Measurements from ENCODE around the gene CENPM. TPM values are rescaled to one million over a fixed set of nuclear protein-coding genes. Genes with fewer than 3 reads are reported as not detected.

The CENPM gene
- total RNA-seq, 2 experiments from 2014 or later: 189 to 354 TPM

GRCh38 chr22:41922940-41923594, 23.9 kb downstream of the CENPM start:
- no peaks in the 10 kb centered on the region for H3K9me2 ChIP-seq (ENCODE audit: insufficient read depth, low read length)
- H4K20me1 ChIP-seq (ENCODE audit: insufficient read depth, low read length): 0 out of 2 replicates have a peak, but pooled peaks cover 4% of the 10 kb centered on the region
- intact Hi-C loops (cut with micrococcal nuclease; ENCODE audit: unreplicated experiment): loop anchor here (5.0 kb wide), 1 partner anchor 91 kb away; the partner anchor contains the start of gene SREBF2
- peak overlapping the region; percentile 88 for H3K27ac ChIP-seq (ENCODE audit: low read depth, low read length, poor library complexity, severe bottlenecking)
- POLR2A ChIA-PET: interaction anchor here (1.1 to 2.2 kb wide), 4 partner anchors 13 to 61 kb away, joined by 3 to 7 read pairs (median 4); no protein-coding TSS in a partner anchor
- no peaks in the 10 kb centered on the region for H3K9me3 ChIP-seq (ENCODE audit: low read length)
- no peak for DNase-seq (ENCODE audit: low spot score)
- peaks cover 98% of the 10 kb centered on the region for H3K4me1 ChIP-seq (ENCODE audit: insufficient read depth, low read length, poor library complexity, severe bottlenecking)
- no peak overlapping the region for H3K4me3 ChIP-seq (ENCODE audit: low read depth, low read length, poor library complexity, severe bottlenecking)
- peak overlapping the region; percentile 80 for H3K4me2 ChIP-seq (ENCODE audit: low read length)
- H2AFZ ChIP-seq (ENCODE audit: low read length): no peak overlapping the region
- H3K79me2 ChIP-seq (ENCODE audit: insufficient read depth, low read depth, low read length): peaks cover 4% of the 10 kb centered on the region; the same call in 1 of the 2 replicates
- TF ChIP-seq EZH2phosphoT487 (IDR thresholded peaks at IDR 0.05; ENCODE audit: borderline replicate concordance, low read depth, low read length) (no peak), CTCF (conservative IDR thresholded peaks at IDR 0.05; ENCODE audit: low read length) (no peak)
- H3K36me3 ChIP-seq (ENCODE audit: insufficient read depth, low read length): peaks cover 17% of the 10 kb centered on the region; the same call in 1 of the 2 replicates
- BruUV-seq (replicated peaks): no TSS peak
- CTCF ChIA-PET (ENCODE audit: unreplicated experiment): no interaction called here

GRCh38 chr22:41922328-41922727, 24.6 kb downstream of the CENPM start:
- peak overlapping the region; percentile 6 for H3K4me3 ChIP-seq (ENCODE audit: low read depth, low read length, poor library complexity, severe bottlenecking)

More at GRCh38 chr22:41922328-41922727, 24.6 kb downstream of the CENPM start:
- H3K27ac ChIP-seq (ENCODE audit: low read depth, low read length, poor library complexity, severe bottlenecking): peak overlapping the region; percentile 88
- intact Hi-C loops (cut with micrococcal nuclease; ENCODE audit: unreplicated experiment): loop anchor here (5.0 kb wide), 1 partner anchor 90 kb away; the partner anchor contains the start of gene SREBF2
- 0 out of 2 replicates have a peak, but pooled peaks cover 4% of the 10 kb centered on the region for H4K20me1 ChIP-seq (ENCODE audit: insufficient read depth, low read length)
- H3K36me3 ChIP-seq (ENCODE audit: insufficient read depth, low read length): peaks cover 17% of the 10 kb centered on the region; the same call in 1 of the 2 replicates
- CTCF ChIA-PET (ENCODE audit: unreplicated experiment): no interaction called here
- peaks cover 4% of the 10 kb centered on the region; the same call in 1 of the 2 replicates for H3K79me2 ChIP-seq (ENCODE audit: insufficient read depth, low read depth, low read length)
- TSS peak; percentile 45 for BruUV-seq (replicated peaks)
- peak overlapping the region; percentile 80 for H3K4me2 ChIP-seq (ENCODE audit: low read length)
- POLR2A ChIA-PET: no interaction called here
- no peaks in the 10 kb centered on the region for H3K9me2 ChIP-seq (ENCODE audit: insufficient read depth, low read length)
- no peak overlapping the region for H2AFZ ChIP-seq (ENCODE audit: low read length)
- peaks cover 98% of the 10 kb centered on the region for H3K4me1 ChIP-seq (ENCODE audit: insufficient read depth, low read length, poor library complexity, severe bottlenecking)
- H3K9me3 ChIP-seq (ENCODE audit: low read length): no peaks in the 10 kb centered on the region
- TF ChIP-seq EZH2phosphoT487 (IDR thresholded peaks at IDR 0.05; ENCODE audit: borderline replicate concordance, low read depth, low read length) (no peak), CTCF (conservative IDR thresholded peaks at IDR 0.05; ENCODE audit: low read length) (no peak)
- peak; percentile 58 for DNase-seq (ENCODE audit: low spot score)
